NCI-H748 treated with DMSO at 0.1 percent for 48 hours (cell line): ENCODE data around the gene NEU1.
"Not testable (repeated sequence)": the region's sequence is repeated elsewhere in the genome, so short reads cannot be mapped to it uniquely, and the experiment has no call there.

Experiments used
- DNase-seq: peaks from one replicate; lab custom pipeline; 2025; lab: John Stamatoyannopoulos, UW

NEU1 gene

DNA sequence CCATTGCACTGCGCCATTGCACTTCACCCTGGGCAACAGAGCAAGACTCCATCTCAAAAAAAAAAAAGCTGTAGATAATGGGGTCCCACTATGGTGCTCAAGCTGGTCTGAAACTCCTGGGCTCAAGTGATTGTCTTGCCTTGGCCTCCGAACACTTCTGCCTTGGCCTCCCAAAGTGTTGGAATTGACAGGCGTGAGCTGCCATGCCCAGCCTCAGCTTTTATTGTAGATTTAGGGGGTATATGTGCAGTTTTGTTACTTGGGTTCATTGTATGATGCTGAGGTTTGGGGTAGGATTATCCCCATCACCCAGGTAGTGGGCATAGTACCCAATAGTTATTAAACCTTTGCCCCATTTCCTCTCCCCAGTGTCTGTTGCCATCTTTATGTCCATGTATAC lies 23.7 kb downstream of the NEU1 start:
- DNase-seq = no peak

DNA sequence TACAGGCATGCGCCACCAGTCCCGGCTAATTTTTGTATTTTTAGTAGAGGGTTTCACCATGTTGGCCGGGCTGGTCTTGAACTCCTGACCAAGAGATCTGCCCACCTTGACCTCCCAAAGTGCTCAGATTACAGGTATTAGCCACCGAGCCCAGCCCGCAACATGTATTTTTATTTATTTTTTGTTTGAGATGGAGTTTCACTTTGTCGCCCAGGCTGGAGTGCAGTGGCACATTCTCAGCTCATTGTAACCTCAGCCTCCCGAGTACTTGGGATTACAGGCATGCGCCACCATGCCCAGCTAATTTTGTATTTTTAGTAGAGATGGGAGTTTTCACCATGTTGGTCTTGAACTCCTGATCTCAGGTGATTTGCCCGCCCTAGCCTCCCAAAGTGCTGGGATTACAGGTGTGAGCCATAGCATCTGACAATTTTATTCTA lies 24.5 kb downstream of the NEU1 start:
- DNase-seq = not testable (repeated sequence)

DNA sequence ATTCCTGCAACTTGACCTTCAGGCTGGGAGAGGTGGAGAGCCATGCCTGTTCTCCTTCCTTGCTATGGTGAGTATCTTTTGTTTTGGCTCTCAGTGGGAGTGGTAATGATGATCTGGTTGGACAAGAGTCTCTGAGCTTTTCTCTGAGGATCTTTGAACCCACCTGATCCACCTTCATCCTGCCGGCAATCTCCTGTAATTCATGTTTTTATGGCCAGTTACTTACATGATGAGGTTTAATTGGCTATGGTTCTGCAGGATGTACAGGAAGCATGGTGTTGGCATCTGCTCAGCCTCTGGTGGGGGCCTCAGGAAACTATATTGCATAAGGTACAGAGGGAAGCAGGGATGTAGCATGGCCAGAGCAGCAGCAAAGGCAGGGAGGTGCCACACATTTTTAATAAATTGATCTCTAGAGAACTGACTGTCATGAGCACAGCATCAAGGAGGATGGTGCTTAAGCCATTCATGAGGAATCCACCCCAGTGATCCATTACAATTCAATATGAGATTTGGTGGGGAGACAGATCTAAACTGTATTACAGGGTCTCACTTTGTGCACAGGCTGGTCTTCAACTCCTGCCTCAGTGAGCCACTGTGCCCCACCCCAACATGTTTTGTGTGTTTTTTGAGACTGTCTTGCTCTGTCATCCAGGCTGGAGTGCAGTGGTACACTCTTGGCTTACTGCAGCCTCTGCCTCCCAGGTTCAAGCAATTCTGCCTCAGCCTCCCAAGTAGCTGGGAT lies 25.1 kb downstream of the NEU1 start:
- no peak for DNase-seq

DNA sequence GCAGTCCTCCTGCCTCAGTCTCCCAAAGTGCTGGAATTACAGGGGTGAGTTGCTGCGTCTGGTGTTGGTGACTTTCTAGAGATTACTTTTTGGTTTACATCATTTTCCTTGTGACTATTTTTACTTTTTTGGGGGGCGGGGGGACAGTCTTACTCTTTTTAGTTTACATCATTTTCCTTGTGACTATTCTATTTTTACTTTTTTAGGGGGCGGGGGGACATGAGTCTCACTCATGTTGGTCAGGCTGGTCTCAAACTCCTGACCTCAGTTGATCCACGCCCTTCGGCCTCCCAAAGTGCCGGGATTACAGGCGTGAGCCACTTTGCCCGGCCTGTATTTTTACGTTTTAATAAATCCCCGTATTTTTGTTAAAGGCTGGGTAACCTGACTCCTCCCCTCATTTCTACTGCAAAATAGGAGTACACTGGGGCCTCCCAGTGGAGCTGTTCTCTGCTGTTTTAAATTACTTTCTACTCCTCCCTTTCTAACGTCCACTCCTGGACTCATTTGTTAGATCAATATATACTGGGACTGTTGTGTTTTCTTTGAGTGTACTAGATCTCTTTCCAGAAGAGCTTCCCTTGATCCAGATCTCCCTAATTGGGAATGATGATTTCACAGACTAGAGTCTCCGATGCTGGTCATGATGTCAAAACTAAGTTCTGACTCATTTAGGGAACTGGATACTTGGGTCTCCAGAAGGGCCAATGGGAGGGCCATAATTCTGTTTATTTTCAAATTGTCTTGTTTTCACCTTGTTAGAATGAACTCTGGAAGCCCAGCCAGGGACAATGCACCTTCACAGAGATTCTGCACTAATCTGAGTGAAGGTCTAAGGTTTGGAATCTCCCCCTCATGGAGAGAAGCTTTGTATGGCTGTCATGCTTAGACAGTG lies 25.9 kb downstream of the NEU1 start:
- no peak for DNase-seq

GRCh38 chr6:31836047-31836473 lies 26.6 kb downstream of the NEU1 start:
- no peak for DNase-seq

- peak; percentile 83 for DNase-seq
Observed at GRCh38 chr6:31834367-31835250, 28.0 kb downstream of the NEU1 start.

GRCh38 chr6:31831350-31832215 lies 31.0 kb downstream of the NEU1 start:
- DNase-seq = no peak

- no peak for DNase-seq
Observed at GRCh38 chr6:31830886-31831335, 31.7 kb downstream of the NEU1 start.

DNA sequence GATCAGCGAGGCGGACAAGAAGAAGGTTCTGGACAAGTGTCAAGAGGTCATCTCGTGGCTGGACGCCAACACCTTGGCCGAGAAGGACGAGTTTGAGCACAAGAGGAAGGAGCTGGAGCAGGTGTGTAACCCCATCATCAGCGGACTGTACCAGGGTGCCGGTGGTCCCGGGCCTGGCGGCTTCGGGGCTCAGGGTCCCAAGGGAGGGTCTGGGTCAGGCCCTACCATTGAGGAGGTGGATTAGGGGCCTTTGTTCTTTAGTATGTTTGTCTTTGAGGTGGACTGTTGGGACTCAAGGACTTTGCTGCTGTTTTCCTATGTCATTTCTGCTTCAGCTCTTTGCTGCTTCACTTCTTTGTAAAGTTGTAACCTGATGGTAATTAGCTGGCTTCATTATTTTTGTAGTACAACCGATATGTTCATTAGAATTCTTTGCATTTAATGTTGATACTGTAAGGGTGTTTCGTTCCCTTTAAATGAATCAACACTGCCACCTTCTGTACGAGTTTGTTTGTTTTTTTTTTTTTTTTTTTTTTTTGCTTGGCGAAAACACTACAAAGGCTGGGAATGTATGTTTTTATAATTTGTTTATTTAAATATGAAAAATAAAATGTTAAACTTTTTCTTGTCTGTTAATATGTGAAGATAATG lies 32.9 kb downstream of the NEU1 start:
- DNase-seq = peak; percentile 67

DNA sequence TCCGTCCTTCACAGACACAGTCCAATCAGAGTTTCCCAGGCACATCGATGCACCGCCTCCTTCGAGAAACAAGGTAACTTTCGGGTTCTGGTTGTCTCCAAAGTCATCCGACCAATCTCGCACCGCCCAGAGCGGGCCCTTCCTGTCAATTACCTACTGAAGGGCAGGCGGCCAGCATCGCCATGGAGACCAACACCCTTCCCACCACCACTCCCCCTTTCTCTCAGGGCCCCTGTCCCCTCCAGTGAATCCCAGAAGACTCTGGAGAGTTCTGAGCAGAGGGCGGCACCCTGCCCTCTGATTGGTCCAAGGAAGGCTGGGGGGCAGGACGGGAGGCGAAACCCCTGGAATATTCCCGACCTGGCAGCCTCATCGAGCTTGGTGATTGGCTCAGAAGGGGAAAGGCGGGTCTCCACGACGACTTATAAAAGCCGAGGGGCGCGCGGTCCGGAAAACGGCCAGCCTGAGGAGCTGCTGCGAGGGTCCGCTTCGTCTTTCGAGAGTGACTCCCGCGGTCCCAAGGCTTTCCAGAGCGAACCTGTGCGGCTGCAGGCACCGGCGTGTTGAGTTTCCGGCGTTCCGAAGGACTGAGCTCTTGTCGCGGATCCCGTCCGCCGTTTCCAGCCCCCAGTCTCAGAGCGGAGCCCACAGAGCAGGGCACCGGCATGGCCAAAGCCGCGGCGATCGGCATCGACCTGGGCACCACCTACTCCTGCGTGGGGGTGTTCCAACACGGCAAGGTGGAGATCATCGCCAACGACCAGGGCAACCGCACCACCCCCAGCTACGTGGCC lies 35.1 kb downstream of the NEU1 start, which contains the start of gene HSPA1B:
HSPA1B (plus strand) TSS at position 453 of the 794 bp plus-strand sequence; CDS start at position 666, 213 bp downstream.
- peak; percentile 99 for DNase-seq

DNA sequence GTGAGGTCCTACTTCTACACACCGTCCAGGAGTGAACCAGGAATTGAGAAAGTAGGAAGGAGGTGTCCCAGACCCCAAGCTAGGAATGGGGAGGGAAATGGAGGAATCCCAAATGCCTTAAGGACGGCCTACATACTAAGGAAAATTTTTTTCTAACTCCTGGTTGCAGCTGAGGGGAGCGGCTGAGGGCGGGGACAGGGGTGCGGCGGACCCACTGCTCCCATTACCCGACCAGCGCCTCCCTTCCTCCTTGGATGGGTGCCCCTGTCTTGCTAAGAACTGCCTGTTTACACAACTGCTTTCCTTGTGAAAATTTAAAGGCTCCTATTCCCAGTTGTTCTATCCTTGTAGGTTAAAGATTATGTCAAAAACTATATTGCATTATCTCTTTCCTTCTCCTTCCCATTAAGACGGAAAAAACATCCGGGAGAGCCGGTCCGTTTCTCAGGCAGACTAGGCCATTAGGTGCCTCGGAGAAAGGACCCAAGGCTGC lies 35.8 kb downstream of the NEU1 start:
- DNase-seq = no peak

GRCh38 chr6:31825553-31825952 lies 37.1 kb downstream of the NEU1 start:
- no peak for DNase-seq

DNA sequence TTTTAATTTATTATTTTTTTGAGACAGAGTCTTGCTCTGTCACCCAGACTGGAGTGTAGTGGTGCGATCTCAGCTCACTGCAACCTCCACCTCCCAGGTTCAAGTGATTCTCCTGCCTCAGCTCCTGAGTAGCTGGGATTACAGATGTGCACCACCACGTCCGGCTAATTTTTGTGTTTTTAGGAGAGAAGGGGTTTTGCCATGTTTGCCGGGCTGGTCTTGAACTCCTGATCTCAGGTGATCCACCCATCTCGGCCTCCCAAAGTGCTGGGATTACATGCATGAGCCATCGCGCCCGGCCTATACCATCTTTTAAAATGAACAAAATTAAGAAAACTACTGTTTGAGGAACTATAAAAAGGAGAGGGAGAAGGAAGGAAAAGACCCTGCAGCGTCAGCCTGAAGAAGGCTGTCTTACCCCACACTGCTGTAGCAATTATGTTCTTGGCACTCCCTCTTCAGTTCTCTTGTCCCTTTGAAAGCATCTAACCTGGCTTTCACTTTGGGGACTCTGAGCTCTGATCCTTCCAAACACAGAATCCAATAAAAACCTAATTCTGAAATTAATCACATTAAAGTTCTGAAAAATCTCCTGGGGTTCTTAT lies 38.9 kb downstream of the NEU1 start:
- DNase-seq = not testable (repeated sequence)

- DNase-seq = no peak
Observed at GRCh38 chr6:31822036-31822821, 40.4 kb downstream of the NEU1 start.

- peak; percentile 81 for DNase-seq
Observed at GRCh38 chr6:31821301-31822035, 41.2 kb downstream of the NEU1 start.

DNA sequence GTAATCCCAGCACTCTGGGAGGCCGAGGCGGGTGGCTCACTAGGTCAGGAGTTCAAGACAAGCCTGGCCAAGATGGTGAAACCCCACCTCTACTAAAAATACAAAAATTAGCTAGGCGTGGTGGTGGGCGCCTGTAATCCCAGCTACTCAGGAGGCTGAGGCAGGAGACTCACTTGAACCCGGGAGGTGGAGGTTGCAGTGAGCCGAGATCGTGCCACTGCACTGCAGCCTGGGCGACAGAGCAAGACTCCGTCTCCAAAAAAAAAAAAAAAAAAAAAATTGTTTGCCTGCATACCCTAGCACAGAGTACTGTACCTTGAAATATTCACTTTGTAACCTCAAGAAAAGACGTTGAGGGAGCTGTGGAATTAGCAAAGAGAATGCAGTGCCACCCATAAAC lies 42.2 kb downstream of the NEU1 start:
- not testable (repeated sequence) for DNase-seq

DNA sequence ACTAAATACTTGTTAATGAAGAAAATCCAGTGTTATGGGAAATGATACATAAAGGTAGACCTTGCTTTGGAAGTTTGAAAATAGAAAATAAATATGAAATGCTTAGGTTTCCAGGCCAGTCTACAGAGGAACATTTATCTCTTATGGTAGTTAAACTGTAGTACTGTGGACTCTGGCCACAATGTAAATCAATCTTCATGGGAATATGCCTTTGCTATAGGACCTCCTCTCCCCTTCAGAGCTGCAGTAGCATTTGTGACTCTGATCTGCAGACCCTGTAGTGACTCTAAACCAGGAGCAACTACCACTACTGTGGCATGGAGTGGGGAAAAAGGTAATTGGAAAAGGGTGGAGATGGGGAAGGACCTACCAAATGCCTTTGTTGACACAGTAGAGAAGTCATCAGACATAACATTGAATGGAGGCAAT lies 42.7 kb downstream of the NEU1 start:
- no peak for DNase-seq
